GM18951 (cell line): ENCODE results near the gene ONECUT3.

Experiments
- POLR2A ChIP-seq: IDR thresholded peaks from 4 replicates; pipeline ENCODE4 v1.6.1; 2011; ENCODE audit warnings: mild to moderate bottlenecking; ENCODE audit not compliant: insufficient read length, insufficient read depth; ENCODE audit errors: extremely low read depth
- in situ Hi-C: fragments of 300-500 bp; cut with MboI; formaldehyde crosslinking; loops from one replicate; pipeline ENCODE4 v1.12.0; 2022; ENCODE audit warnings: low sequenced_read_pairs, mixed read lengths, inconsistent platforms; ENCODE audit not compliant: unreplicated experiment

Gene ONECUT3

DNA sequence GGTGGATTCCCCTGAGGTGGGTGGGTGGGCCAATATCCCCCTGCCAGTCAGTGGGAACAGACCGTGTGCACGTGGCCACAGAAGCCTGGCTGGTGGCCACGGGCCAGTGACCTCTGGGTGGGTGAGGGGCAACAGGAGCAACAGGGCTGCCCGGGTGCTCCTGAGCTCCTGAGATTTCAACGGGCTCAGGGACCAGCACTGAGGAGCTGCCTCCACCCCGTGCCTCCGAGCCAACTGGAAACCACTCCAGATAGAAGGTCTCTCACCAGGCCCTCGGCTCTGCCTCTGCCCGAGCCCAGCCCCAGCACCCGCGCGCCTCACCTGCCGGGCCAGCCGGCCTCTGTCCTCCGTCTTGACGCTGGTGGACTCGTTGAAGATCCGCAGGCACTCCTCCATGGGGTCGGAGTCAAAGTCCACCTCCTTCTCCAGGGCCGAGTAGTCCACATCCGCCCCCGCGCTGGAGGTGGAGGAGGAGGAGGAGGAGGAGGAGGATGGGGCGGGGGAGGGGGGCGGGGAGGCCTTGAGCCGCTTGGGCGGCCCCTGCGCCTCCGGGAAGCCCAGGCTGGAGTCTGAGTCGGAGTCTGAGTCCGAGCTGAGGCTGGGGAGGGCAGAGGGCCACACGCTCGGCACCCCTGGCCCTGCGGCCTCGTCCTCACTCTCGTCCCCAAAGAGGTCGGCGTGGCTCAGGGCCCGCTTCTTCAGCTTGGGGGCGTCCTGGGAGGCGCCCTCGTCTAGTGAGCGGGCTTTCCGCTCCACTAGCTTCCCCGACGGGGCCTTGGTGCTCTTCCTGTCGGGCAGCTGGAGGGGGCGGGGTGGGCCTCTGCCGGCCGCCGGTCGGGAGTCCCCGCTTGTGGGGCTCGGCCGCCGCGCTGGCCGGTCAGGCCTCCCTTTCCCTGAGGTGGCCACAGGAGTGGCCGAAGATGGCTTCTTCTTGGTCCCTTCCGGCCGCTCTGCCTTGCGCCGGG lies 73.5 kb downstream of the ONECUT3 start:
- TF ChIP-seq POLR2A, result no peak
- in situ Hi-C loops, result no loop called here

DNA sequence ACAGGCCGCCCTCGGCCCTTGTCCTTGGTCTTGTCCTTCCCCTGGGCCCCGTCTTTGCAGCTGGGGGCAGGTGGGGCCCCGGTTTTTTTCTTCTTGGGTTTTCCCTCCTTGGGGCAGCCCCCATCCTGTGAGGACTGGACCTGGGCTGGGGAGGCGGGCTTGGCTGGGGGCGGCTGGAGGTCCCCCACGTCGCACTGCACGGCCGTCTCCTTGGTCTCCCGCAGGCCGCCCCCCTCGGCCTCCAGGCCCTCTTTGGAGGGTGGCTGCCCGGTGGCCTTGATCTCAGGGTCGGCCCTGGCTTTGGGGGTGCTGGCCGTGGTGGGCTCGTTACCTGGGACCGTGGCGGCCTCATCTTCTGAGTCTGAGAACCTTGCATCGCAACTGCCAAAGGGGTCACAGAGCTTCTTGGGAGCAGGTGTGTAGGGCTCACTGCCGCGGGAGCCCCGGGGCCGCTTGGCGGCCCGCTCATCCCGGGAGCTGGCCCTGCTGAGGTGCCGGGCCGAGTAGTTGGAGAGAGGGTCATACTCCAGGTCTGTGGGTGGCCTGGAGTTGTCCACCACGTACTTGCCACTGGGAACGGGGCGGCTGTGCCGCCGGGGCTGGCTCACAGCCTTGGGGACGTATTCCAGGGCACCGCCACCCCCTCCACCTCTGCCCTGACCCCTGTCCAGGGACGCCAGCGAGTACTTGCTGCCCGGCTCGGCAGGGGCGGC lies 74.4 kb downstream of the ONECUT3 start:
- in situ Hi-C loops, result no loop called here
- TF ChIP-seq POLR2A, result no peak

DNA sequence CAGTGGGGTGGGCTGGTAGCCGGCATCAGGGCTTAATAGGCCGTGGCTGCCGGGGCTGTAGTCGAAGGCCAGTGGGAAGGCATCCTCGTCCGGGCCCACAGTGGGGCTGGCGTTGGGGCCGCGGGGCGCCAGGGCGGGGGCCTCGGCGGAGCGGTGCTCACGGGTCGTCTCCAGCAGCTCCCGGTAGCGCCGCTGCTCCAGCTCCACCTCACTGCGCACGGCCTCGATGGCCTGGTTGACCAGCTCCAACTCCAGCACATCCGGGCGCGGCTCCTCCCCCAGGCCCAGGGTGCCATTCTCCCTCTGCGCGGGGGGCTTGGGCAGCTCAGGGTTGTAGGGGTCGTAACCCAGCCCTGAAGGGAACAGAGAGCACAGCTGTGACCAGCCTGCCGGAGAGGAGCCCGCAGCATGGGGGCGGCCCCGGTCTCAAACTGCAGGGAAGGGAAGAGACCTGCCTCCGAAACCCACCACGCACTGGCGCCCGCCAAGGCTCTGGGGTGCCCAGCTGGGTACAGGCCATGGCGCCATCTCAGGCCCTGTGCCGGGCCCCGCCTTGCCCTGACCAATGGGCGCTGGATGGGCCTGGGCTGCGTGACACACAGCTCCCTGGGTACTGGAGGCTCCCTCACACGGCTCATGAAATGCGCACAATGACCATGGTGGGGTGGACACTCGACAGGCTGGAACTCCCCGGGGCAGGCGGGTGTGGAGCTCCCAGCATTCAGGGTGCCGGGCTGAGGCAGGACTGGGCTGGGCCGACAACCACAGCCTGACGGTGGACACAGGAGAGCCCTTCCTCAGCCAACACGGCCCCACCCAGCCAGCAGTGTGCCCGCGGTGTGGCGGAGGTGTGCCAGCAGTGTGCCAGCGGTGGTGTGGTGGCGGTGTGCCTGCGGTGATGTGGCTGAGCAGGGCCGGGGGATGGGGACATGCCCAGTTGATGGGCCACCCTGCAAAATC lies 75.3 kb downstream of the ONECUT3 start:
- in situ Hi-C loops, result no loop called here
- TF ChIP-seq POLR2A, result no peak

DNA sequence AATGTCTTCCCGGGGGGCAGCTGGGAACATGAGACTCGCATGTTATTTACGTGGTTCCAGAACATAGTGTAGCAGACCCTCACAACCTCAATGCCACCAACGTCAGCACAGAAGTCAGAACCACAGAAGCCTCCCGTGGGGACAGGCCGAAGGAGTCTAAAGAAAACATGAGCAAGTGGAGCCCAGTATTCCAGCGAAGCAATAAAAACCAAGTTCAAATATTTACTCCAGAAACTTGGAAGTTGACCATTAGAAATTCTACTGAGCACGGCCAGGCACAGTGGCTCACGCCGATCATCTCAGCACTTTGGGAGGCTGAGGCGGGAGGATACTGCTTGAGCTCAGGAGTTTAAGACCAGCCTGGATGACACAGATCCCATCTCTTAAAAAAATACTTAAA lies 76.7 kb downstream of the ONECUT3 start:
- in situ Hi-C loops, result no loop called here
- TF ChIP-seq POLR2A, result no peak

DNA sequence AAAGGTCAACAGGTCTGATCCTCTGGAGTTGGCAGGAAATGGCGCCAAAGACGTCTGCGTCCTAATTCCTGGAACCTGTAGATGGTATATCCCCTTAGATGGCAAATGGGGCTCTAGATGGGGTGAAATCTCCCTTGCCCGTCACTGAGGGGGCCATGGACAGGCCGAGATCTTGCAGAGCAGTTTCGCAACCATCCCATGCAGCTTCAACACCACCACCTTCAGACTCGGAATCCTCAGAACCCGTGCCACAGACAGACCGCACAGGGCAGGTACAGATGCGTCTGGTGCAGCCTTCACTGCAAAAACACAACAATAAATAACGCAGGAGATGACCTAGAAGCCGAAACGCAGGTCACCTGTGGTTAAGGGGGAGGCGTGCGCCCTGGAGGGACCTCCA lies 77.3 kb downstream of the ONECUT3 start:
- no peak for TF ChIP-seq POLR2A
- in situ Hi-C loops, result no loop called here
